CD4-positive, alpha-beta T cell treated with Interleukin-2 at 100 ng/mL for 4 hours (primary cell): Measurements from ENCODE around the gene OR2T5.
"Not testable (repeated sequence)": the region's sequence is repeated elsewhere in the genome, so short reads cannot be mapped to it uniquely, and the experiment has no call there.

Experiments
- DNase-seq: peaks from one replicate; pipeline ENCODE4 v3.0.0-alpha.2; 2020; ENCODE audit warnings: low spot score

The OR2T5 gene

GRCh38 chr1:248488289-248488688, at the start of gene OR2T5:
TSS of gene OR2T5 (plus strand) at chr1:248488589. CDS start at chr1:248488589, 0 bp downstream.
- not testable (repeated sequence) for DNase-seq

- not testable (repeated sequence) for DNase-seq
These were observed 49.7 kb upstream of the OR2T5 start for GRCh38 chr1:248438668-248439067.

- not testable (repeated sequence) for DNase-seq
These were observed 49.1 kb upstream of the OR2T5 start for GRCh38 chr1:248439283-248439682.

- not testable (repeated sequence) for DNase-seq
These were observed 45.7 kb upstream of the OR2T5 start for GRCh38 chr1:248442500-248443277.

- DNase-seq: not testable (repeated sequence)
These were observed 43.8 kb upstream of the OR2T5 start for GRCh38 chr1:248444603-248445002.

- DNase-seq: not testable (repeated sequence)
These were observed 43.0 kb upstream of the OR2T5 start, which contains the start of gene OR2T2 for GRCh38 chr1:248445399-248445798. TSS of gene OR2T2 (plus strand) at chr1:248445637. CDS start at chr1:248452798, 7,161 bp downstream.

- DNase-seq: not testable (repeated sequence)
These were observed 39.8 kb upstream of the OR2T5 start for GRCh38 chr1:248448409-248449074.

- DNase-seq: not testable (repeated sequence)
These were observed 38.4 kb upstream of the OR2T5 start for GRCh38 chr1:248449821-248450465.

- not testable (repeated sequence) for DNase-seq
These were observed 37.8 kb upstream of the OR2T5 start for GRCh38 chr1:248450466-248451145.

GRCh38 chr1:248453619-248454018, 34.8 kb upstream of the OR2T5 start:
- not testable (repeated sequence) for DNase-seq

GRCh38 chr1:248455045-248455444, 33.3 kb upstream of the OR2T5 start:
- not testable (repeated sequence) for DNase-seq

- not testable (repeated sequence) for DNase-seq
These were observed 31.8 kb upstream of the OR2T5 start for GRCh38 chr1:248456635-248457034.

- not testable (repeated sequence) for DNase-seq
These were observed 29.3 kb upstream of the OR2T5 start for GRCh38 chr1:248459117-248459516.

GRCh38 chr1:248471154-248471553, 17.2 kb upstream of the OR2T5 start:
- DNase-seq: no peak

- not testable (repeated sequence) for DNase-seq
These were observed 16.3 kb upstream of the OR2T5 start for GRCh38 chr1:248472111-248472510.

GRCh38 chr1:248473051-248473450, 15.3 kb upstream of the OR2T5 start, which contains the start of gene OR2T3:
TSS of gene OR2T3 (plus strand) at chr1:248473351. CDS start at chr1:248473351, 0 bp downstream.
- not testable (repeated sequence) for DNase-seq

GRCh38 chr1:248475660-248476059, 12.7 kb upstream of the OR2T5 start:
- DNase-seq: not testable (repeated sequence)

GRCh38 chr1:248481686-248482579, 6.5 kb upstream of the OR2T5 start:
- DNase-seq: peak; percentile 34

GRCh38 chr1:248496661-248497060, 8.3 kb downstream of the OR2T5 start:
- not testable (repeated sequence) for DNase-seq

GRCh38 chr1:248500305-248501035, 12.1 kb downstream of the OR2T5 start:
- DNase-seq: not testable (repeated sequence)
